OCI-LY7 (cell line): ENCODE results near the gene FAM241B.

Experiments used
- EZH2phosphoT487 ChIP-seq: fragments of 200-600 bp; sonication (generic); IDR thresholded peaks from 2 replicates; pipeline ENCODE4 v1.6.1; 2018; ENCODE audit warnings: low read depth, borderline replicate concordance, mild to moderate bottlenecking, mixed run types, antibody characterized with exemption, low read length, moderate library complexity, mixed read lengths
- TF ChIP-seq, protein P1 (sequence below): fragments of 200-600 bp; sonication (generic); conservative IDR thresholded peaks from 2 replicates; pipeline ENCODE4 v1.5.1; 2014; ENCODE audit warnings: mild to moderate bottlenecking, antibody characterized with exemption, low read length, moderate library complexity, mixed read lengths

- TF ChIP-seq, protein P1, sequence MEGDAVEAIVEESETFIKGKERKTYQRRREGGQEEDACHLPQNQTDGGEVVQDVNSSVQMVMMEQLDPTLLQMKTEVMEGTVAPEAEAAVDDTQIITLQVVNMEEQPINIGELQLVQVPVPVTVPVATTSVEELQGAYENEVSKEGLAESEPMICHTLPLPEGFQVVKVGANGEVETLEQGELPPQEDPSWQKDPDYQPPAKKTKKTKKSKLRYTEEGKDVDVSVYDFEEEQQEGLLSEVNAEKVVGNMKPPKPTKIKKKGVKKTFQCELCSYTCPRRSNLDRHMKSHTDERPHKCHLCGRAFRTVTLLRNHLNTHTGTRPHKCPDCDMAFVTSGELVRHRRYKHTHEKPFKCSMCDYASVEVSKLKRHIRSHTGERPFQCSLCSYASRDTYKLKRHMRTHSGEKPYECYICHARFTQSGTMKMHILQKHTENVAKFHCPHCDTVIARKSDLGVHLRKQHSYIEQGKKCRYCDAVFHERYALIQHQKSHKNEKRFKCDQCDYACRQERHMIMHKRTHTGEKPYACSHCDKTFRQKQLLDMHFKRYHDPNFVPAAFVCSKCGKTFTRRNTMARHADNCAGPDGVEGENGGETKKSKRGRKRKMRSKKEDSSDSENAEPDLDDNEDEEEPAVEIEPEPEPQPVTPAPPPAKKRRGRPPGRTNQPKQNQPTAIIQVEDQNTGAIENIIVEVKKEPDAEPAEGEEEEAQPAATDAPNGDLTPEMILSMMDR, result no peak
- TF ChIP-seq EZH2phosphoT487, result no peak
Measured at GRCh38 chr10:69673521-69673920, 43.5 kb downstream of the FAM241B start.
